Adrenal gland (tissue), 5 donors: ENCODE results near the gene HPSE2.

Experiments
- CTCF ChIP-seq, 6 experiments: fragments of 450-650 bp in 4 of 6; fragments of 200-600 bp in 2 of 6; sonication (generic) in 1 of 6; IDR thresholded peaks; 1 replicate in 5 of 6; 2 replicates in 1 of 6; pipeline versions ENCODE4 v1.5.1 to v1.8.0; 2016 to 2021; ENCODE audit warnings: antibody characterized with exemption in 6 of 6, mild to moderate bottlenecking in 2 of 6, moderate library complexity in 1 of 6
- POLR2A ChIP-seq, 2 donors: fragments of 450-650 bp; IDR thresholded peaks; one replicate each; pipeline ENCODE4 v1.6.1; 2017; ENCODE audit warnings: antibody characterized with exemption in 2 of 2, mild to moderate bottlenecking in 2 of 2, moderate library complexity in 1 of 2
- donor health status: DM: no; HTN: no; CAD: no.

GRCh38 chr10:98644466-98644865 is 591.2 kb downstream of the HPSE2 start:
- TF ChIP-seq POLR2A (IDR thresholded peaks at IDR 0.05) (no peak), CTCF (IDR thresholded peaks at IDR 0.05) (no peak)
